Measurements from ENCODE around the gene RXFP1. TPM values are rescaled to one million over a fixed set of nuclear protein-coding genes. Genes with fewer than 3 reads are reported as not detected.

The RXFP1 gene
- total RNA-seq, 4 donors from 2014 or later = not detected

DNA sequence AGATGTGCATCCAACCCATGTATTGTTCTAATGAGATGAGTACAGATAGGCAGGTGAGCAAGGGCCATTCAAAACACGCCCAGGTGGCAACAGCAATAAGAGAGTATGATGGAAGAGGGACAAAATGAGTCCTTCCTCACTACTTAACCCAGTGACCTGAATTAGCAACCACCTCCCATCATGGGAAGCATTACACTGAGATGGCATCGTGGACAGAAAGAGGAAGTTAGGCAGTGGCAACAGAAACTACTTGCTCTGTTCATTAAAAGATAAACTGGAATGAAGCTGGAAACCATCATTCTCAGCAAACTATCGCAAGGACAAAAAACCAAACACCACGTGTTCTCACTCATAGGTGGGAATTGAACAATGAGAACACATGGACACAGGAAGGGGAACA is 17.2 kb downstream of the RXFP1 start:
- Histone ChIP-seq H3K4me3 (no peak overlapping the region), H3K4me1 (no peaks in the 10 kb centered on the region), H3K36me3 (no peaks in the 10 kb centered on the region), H3K9me3 (no peaks in the 10 kb centered on the region), H3K27me3 (no peaks in the 10 kb centered on the region), H3K27ac (no peak overlapping the region)
- TF ChIP-seq, protein P1, sequence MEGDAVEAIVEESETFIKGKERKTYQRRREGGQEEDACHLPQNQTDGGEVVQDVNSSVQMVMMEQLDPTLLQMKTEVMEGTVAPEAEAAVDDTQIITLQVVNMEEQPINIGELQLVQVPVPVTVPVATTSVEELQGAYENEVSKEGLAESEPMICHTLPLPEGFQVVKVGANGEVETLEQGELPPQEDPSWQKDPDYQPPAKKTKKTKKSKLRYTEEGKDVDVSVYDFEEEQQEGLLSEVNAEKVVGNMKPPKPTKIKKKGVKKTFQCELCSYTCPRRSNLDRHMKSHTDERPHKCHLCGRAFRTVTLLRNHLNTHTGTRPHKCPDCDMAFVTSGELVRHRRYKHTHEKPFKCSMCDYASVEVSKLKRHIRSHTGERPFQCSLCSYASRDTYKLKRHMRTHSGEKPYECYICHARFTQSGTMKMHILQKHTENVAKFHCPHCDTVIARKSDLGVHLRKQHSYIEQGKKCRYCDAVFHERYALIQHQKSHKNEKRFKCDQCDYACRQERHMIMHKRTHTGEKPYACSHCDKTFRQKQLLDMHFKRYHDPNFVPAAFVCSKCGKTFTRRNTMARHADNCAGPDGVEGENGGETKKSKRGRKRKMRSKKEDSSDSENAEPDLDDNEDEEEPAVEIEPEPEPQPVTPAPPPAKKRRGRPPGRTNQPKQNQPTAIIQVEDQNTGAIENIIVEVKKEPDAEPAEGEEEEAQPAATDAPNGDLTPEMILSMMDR (IDR thresholded peaks at IDR 0.05 in 4 of 5, conservative IDR thresholded peaks at IDR 0.05 in 1 of 5) = no peak
- no peak for TF ChIP-seq POLR2A (IDR thresholded peaks at IDR 0.05)
- intact Hi-C loops (cut with DNase I; ENCODE audit: low total_unique reads) = no loop called here
- in situ Hi-C loops (cut with MboI; ENCODE audit: low sequenced_read_pairs in 4 of 4) = no loop called here
- no peak for ATAC-seq
- DNase-seq = no peak

DNA sequence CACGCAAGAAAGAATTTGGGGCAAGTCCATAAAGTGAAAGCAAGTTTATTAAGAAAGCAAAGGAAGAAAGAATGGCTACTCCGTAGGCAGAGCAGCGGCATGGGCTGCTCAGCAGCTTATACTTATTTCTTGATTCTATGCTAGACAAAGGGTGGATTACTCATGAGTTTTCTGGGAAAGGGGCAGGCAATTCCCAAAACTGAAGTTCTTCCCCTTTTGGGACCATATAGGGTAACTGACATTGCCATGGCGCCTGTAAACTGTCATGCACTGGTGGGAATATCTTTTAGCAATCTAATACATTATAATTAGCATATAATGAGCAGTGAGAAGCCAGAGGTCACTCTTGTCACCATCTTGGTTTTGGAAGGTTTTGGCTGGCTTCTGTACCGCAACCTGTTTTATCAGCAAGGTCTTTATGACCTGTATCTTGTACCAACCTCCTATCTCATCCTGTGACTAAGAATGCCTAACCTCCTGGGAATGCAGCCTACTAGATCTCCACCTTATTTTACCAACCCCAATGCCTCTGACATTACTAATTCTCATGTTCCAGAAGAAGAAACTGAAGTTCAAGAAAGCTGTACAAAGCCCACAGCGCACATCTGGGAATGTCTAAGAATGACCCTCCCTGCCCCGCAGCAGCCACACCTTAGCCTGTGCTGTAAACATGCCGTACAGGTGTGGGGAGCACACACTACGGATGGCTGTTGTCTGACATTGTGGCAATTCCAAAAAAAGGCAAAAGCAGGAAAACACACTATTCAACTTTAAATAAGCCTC is 18.6 kb downstream of the RXFP1 start:
- H3K36me3 ChIP-seq = no peaks in the 10 kb centered on the region
- no peaks in the 10 kb centered on the region for H3K27me3 ChIP-seq
- in situ Hi-C loops (cut with MboI; ENCODE audit: low sequenced_read_pairs in 4 of 4) = no loop called here
- H3K4me3 ChIP-seq = no peak overlapping the region
- TF ChIP-seq POLR2A (IDR thresholded peaks at IDR 0.05) = no peak
- TF ChIP-seq, protein P1 (IDR thresholded peaks at IDR 0.05 in 4 of 5, conservative IDR thresholded peaks at IDR 0.05 in 1 of 5) = no peak
- intact Hi-C loops (cut with DNase I; ENCODE audit: low total_unique reads) = no loop called here
- H3K9me3 ChIP-seq = no peaks in the 10 kb centered on the region
- DNase-seq (no peak), ATAC-seq (no peak)
- H3K4me1 ChIP-seq = no peaks in the 10 kb centered on the region
- H3K27ac ChIP-seq = no peak overlapping the region

DNA sequence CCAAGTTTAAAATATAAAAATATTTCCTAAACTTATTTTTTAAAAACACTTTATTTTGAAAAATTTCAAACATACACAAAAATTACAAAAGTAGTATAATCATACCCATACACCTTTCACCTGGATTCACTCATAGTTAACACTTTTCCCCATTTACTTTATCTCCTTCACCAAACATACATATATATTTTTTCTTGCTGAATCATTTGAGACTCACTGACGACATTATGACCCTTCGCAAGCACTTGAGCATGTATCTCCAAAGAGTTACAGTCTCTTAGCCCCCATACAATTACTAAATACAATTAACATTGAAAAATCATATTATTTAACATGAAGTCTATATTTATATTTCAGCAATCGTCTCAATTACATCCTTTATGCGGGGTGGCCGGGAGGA is 19.8 kb downstream of the RXFP1 start:
- in situ Hi-C loops (cut with MboI; ENCODE audit: low sequenced_read_pairs in 4 of 4) = no loop called here
- H3K36me3 ChIP-seq = no peaks in the 10 kb centered on the region
- DNase-seq = no peak
- H3K27me3 ChIP-seq = no peaks in the 10 kb centered on the region
- H3K27ac ChIP-seq = no peak overlapping the region
- no peak overlapping the region for H3K4me3 ChIP-seq
- no peak for ATAC-seq
- intact Hi-C loops (cut with DNase I; ENCODE audit: low total_unique reads) = no loop called here
- TF ChIP-seq POLR2A (IDR thresholded peaks at IDR 0.05) = no peak
- TF ChIP-seq, protein P1 (IDR thresholded peaks at IDR 0.05 in 4 of 5, conservative IDR thresholded peaks at IDR 0.05 in 1 of 5) = no peak
- H3K4me1 ChIP-seq = no peaks in the 10 kb centered on the region
- H3K9me3 ChIP-seq = no peaks in the 10 kb centered on the region

DNA sequence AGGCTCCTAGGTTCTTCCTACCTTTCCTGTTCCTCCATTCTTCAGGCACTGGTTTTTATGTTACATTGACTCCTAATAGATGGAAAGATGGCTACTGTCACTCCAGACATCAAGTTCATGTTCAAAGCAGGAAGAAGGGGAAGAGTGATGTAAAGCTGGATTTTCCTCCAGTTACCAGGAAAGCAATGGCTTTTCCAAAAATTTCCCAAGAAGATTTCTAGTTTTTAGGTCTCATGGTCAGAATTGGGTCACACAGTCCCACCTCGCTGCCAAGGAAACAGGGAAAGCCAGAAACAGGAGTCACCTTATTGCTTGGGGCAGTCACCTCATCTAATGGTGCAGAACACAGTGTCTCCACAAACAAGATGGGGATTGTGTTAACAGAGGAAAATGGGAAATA is 21.5 kb downstream of the RXFP1 start:
- in situ Hi-C loops (cut with MboI; ENCODE audit: low sequenced_read_pairs in 4 of 4) = no loop called here
- Histone ChIP-seq H3K27me3 (no peaks in the 10 kb centered on the region), H3K9me3 (no peaks in the 10 kb centered on the region), H3K27ac (no peak overlapping the region), H3K4me3 (no peak overlapping the region), H3K36me3 (no peaks in the 10 kb centered on the region), H3K4me1 (no peaks in the 10 kb centered on the region)
- DNase-seq = no peak
- intact Hi-C loops (cut with DNase I; ENCODE audit: low total_unique reads) = no loop called here
- no peak for ATAC-seq
- no peak for TF ChIP-seq POLR2A (IDR thresholded peaks at IDR 0.05)
- TF ChIP-seq, protein P1 (IDR thresholded peaks at IDR 0.05 in 4 of 5, conservative IDR thresholded peaks at IDR 0.05 in 1 of 5) = no peak

DNA sequence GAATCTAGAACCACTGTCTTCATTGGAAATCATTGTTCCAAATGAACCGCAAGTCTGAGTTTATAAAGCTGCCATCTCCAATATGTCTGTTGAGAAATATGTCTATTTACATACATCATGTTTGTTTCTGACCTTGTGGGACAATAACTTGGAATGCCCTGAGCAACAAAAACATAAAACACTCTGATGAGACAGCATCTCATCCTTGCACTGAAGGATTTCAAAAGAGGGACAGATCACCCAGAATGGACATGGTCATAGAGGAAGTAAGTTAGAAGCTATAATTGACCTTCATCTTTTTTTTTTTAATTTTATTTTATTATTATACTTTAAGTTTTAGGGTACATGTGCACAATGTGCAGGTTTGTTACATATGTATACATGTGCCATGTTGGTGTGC is 22.5 kb downstream of the RXFP1 start:
- Histone ChIP-seq H3K4me1 (no peaks in the 10 kb centered on the region), H3K9me3 (no peaks in the 10 kb centered on the region), H3K36me3 (no peaks in the 10 kb centered on the region), H3K27me3 (no peaks in the 10 kb centered on the region), H3K4me3 (no peak overlapping the region), H3K27ac (no peak overlapping the region)
- in situ Hi-C loops (cut with MboI; ENCODE audit: low sequenced_read_pairs in 4 of 4) = no loop called here
- TF ChIP-seq POLR2A (IDR thresholded peaks at IDR 0.05) = no peak
- TF ChIP-seq, protein P1 (IDR thresholded peaks at IDR 0.05 in 4 of 5, conservative IDR thresholded peaks at IDR 0.05 in 1 of 5) = no peak
- ATAC-seq (no peak), DNase-seq (no peak)
- intact Hi-C loops (cut with DNase I; ENCODE audit: low total_unique reads) = no loop called here
